ENCODE results near the gene TEX44.

- no peak for TF ChIP-seq POLR2AphosphoS5 (IDR thresholded peaks at IDR 0.05; ENCODE audit: low read depth, low read length)
- TF ChIP-seq TAF1 (IDR thresholded peaks at IDR 0.05; ENCODE audit: low read depth, low read length), result no peak
Observed at GRCh38 chr2:231600619-231601355, 8.1 kb downstream of the TEX44 start.

Measured in GM12891 (cell line).